Transverse colon (tissue), 4 donors: ENCODE results near the gene SENP8. TPM values are rescaled to one million over a fixed set of nuclear protein-coding genes. Genes with fewer than 3 reads are reported as not detected.

Experiments
- DNase-seq: peaks from one replicate; pipeline ENCODE4 v3.0.0-alpha.2; 2019
- H3K27ac ChIP-seq, 4 donors: fragments of 200-600 bp; sonication (generic); 2 replicates each; pipeline ENCODE4 v1.5.1; 2016 to 2018; ENCODE audit warnings: inconsistent platforms in 4 of 4
- H3K27me3 ChIP-seq: fragments of 200-600 bp; sonication (generic); 2 replicates; pipeline ENCODE4 v1.5.1; 2017; ENCODE audit warnings: inconsistent platforms
- H3K36me3 ChIP-seq, 4 donors: fragments of 200-600 bp; sonication (generic); 2 replicates each; pipeline ENCODE4 v1.5.1; 2017 to 2019; ENCODE audit warnings: inconsistent platforms in 4 of 4
- H3K4me1 ChIP-seq, 4 donors: fragments of 200-600 bp; sonication (generic); 2 replicates each; pipeline ENCODE4 v1.5.1; 2017 to 2020; ENCODE audit warnings: inconsistent platforms in 4 of 4
- H3K4me3 ChIP-seq, 4 donors: fragments of 200-600 bp; sonication (generic); 1 replicate in 1 of 4; 2 replicates in 3 of 4; pipeline versions ENCODE4 v1.5.1 to v1.6.1; 2017 to 2019; ENCODE audit warnings: inconsistent platforms in 4 of 4
- H3K9me3 ChIP-seq, 2 donors: fragments of 200-600 bp; sonication (generic); 2 replicates each; pipeline ENCODE4 v1.5.1; 2017 to 2019; ENCODE audit warnings: inconsistent platforms in 2 of 2
- EP300 ChIP-seq: sonication (generic); formaldehyde crosslinking; IDR thresholded peaks from one replicate; pipeline ENCODE4 v1.6.1; 2017; ENCODE audit warnings: antibody characterized with exemption, low read depth
- POLR2A ChIP-seq: fragments of 450-650 bp; IDR thresholded peaks from one replicate; pipeline ENCODE4 v1.6.1; 2016; ENCODE audit warnings: antibody characterized with exemption, mild to moderate bottlenecking, moderate library complexity
- POLR2AphosphoS5 ChIP-seq, 3 donors: sonication (generic); formaldehyde crosslinking; IDR thresholded peaks; one replicate each; pipeline ENCODE4 v1.6.1; 2016; ENCODE audit warnings: antibody characterized with exemption in 3 of 3
- WGBS, 2 donors: methylation state at CpG; one replicate each; pipeline ENCODE4 v1.1.5; 2018; ENCODE audit warnings: low coverage in 1 of 2; 5-methylcytosine and 5-hydroxymethylcytosine counted together
- in situ Hi-C, 4 donors: fragments of 200-750 bp; cut with MboI; loops; one replicate each; pipeline versions ENCODE4 v1.15.0 to v1.15.1; 2017; ENCODE audit warnings: low sequenced_read_pairs in 3 of 4, low pct_ligation_motif_present in 1 of 4, low pct_unique_long_range_greater_than_20kb in 1 of 4
- intact Hi-C: fragments of 100-400 bp; cut with DNase I; formaldehyde crosslinking; loops from one replicate; pipeline ENCODE4 v1.15.1; 2023; ENCODE audit warnings: low total_unique reads
- total RNA-seq, 4 donors: library from RNA; depleted of rRNA; stranded (reverse); fragments of >200 nt; gene quantifications; one replicate each; pipeline ENCODE4 v1.1.0, GENCODE V29; 2016
- TF ChIP-seq, protein P1 (sequence below), 5 experiments: fragments of 200-600 bp in 3 of 5; fragments of 450-650 bp in 2 of 5; sonication (generic) in 3 of 5; IDR thresholded peaks; 1 replicate in 2 of 5; 2 replicates in 3 of 5; pipeline ENCODE4 v1.5.1; 2016 to 2017; ENCODE audit warnings: antibody characterized with exemption in 5 of 5, inconsistent platforms in 3 of 5, mild to moderate bottlenecking in 2 of 5, moderate library complexity in 1 of 5

Gene SENP8
- total RNA-seq, 4 donors from 2014 or later = 2.3 to 3.8 (median 2.5) TPM

DNA sequence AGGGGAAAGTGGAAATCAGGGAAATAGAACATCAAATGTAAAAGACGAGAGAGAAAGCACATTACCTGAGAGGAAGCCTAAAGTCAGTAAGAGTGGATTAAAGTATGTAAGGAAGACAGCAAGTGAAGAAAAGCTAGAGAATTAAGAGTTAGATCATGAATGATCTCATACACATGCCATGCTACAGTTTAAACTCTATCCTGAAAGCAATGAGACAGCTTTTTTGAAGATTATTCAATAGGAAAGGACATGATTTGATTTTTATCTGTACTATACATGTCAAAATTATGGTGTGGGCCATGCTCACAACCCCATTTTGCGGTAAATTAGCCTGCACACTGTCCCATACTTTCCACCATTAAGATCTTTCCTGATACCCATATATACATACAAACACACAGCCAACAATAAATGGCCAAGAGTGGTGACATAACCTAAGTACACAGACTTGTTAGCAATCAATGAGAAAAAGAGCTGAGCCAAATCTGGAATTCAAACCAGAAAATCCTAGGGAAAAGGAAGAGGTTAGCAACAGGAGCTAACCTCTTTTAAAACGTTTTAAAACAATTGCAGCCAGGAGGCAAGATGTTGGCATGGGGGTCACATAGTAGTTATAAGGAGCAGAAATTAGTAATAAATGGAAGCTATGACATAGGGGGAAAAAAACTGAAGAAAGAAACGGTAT is 4.7 kb upstream of the SENP8 start:
- no peak overlapping the region for H3K27ac ChIP-seq
- no peaks in the 10 kb centered on the region for H3K36me3 ChIP-seq
- no peak for DNase-seq
- H3K4me1 ChIP-seq = peaks cover 0 to 27% (median 13%) of the 10 kb centered on the region in 4 donors
- in situ Hi-C loops = no loop called here
- TF ChIP-seq, protein P1, sequence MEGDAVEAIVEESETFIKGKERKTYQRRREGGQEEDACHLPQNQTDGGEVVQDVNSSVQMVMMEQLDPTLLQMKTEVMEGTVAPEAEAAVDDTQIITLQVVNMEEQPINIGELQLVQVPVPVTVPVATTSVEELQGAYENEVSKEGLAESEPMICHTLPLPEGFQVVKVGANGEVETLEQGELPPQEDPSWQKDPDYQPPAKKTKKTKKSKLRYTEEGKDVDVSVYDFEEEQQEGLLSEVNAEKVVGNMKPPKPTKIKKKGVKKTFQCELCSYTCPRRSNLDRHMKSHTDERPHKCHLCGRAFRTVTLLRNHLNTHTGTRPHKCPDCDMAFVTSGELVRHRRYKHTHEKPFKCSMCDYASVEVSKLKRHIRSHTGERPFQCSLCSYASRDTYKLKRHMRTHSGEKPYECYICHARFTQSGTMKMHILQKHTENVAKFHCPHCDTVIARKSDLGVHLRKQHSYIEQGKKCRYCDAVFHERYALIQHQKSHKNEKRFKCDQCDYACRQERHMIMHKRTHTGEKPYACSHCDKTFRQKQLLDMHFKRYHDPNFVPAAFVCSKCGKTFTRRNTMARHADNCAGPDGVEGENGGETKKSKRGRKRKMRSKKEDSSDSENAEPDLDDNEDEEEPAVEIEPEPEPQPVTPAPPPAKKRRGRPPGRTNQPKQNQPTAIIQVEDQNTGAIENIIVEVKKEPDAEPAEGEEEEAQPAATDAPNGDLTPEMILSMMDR (IDR thresholded peaks at IDR 0.05) = no peak
- no peak for TF ChIP-seq EP300
- no peak for TF ChIP-seq POLR2A
- no peak for TF ChIP-seq POLR2AphosphoS5 (IDR thresholded peaks at IDR 0.05)
- intact Hi-C loops = no loop called here
- no peak overlapping the region for H3K4me3 ChIP-seq
- no peaks in the 10 kb centered on the region for H3K27me3 ChIP-seq
- no peaks in the 10 kb centered on the region for H3K9me3 ChIP-seq
- WGBS, 2 donors = 73 to 76% methylated on average over 4 of the region's 4 CpGs

DNA sequence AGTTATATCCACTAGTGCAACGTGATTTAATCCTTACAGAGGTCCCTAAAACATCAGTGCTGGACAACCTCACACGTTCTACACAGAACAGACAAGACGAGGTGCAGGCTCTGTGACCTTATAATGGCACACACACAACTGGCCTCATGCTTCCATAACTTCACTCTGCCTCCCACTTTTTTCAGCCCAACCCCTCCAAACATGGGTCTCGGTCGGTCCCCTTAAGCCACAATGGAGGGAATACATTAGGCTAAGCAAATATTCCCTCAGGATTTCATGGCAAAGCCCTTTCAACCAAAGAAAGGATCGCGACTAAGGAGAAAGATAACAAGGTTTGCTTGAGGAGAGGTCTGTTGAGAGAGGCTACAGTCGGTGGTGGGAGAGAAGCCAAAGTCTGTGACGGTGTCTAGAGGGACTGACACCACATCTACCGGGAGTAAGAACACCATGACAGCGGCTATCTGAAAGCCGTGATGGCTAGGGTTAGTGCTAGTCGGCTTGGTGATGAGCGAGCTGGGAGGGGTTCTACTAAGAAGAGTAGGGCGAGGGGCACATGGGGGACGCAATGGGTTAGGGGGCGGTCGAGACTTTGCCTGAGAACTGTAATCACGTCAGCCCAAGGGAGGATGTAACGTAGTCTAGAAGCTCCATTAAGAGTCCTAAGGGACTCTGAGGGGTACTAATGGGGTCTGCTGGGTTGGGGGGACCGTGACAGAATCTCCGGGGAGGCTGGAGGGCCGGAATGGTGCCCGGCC is 1.3 kb upstream of the SENP8 start:
- peak overlapping the region; percentile 69 to 82 (median 78) for H3K4me3 ChIP-seq
- no peaks in the 10 kb centered on the region for H3K36me3 ChIP-seq
- H3K27ac ChIP-seq = peak overlapping the region; percentile 89 to 95 (median 94)
- H3K9me3 ChIP-seq = no peaks in the 10 kb centered on the region
- in situ Hi-C loops (no loop called here), intact Hi-C loops (no loop called here)
- peak; percentile 33 for DNase-seq
- peaks cover 7 to 40% (median 19%) of the 10 kb centered on the region in 4 donors for H3K4me1 ChIP-seq
- TF ChIP-seq POLR2A (no peak), EP300 (no peak), POLR2AphosphoS5 (IDR thresholded peaks at IDR 0.05) (no peak)
- TF ChIP-seq, protein P1 (IDR thresholded peaks at IDR 0.05) = no peak
- 4 to 5% methylated on average over 5 to 23 of the region's 24 CpGs for WGBS, 2 donors
- no peaks in the 10 kb centered on the region for H3K27me3 ChIP-seq

- H3K4me3 ChIP-seq = peak overlapping the region; percentile 69 to 82 (median 78)
- intact Hi-C loops = no loop called here
- no peaks in the 10 kb centered on the region for H3K36me3 ChIP-seq
- in situ Hi-C loops = no loop called here
- peak; percentile 82 for DNase-seq
- peak overlapping the region; percentile 89 to 95 (median 94) for H3K27ac ChIP-seq
- H3K4me1 ChIP-seq = peaks cover 7 to 38% (median 17%) of the 10 kb centered on the region in 4 donors
- TF ChIP-seq POLR2AphosphoS5 (IDR thresholded peaks at IDR 0.05) (peak in 2 of 3 donors; percentile 5 to 49), POLR2A (peak; percentile 66)
- TF ChIP-seq, protein P1 (IDR thresholded peaks at IDR 0.05) = no peak
- no peaks in the 10 kb centered on the region for H3K9me3 ChIP-seq
- 0% methylated on average over 26 of the region's 59 CpGs; no CpG with 5 or more reads in 1 of the 2 donors for WGBS, 2 donors
- no peaks in the 10 kb centered on the region for H3K27me3 ChIP-seq
Measured at GRCh38 chr15:72117486-72118016, 652 bp upstream of the SENP8 start.

- 18 to 20% methylated on average over 1 of the region's 1 CpG for WGBS, 2 donors
Measured at GRCh38 chr15:72124218-72124617, 6.0 kb downstream of the SENP8 start.

More at GRCh38 chr15:72124218-72124617, 6.0 kb downstream of the SENP8 start:
- TF ChIP-seq, protein P1 (IDR thresholded peaks at IDR 0.05) = no peak
- no peak for TF ChIP-seq POLR2A
- TF ChIP-seq EP300 = no peak
- TF ChIP-seq POLR2AphosphoS5 (IDR thresholded peaks at IDR 0.05) = no peak
- in situ Hi-C loops = no loop called here
- H3K27me3 ChIP-seq = no peaks in the 10 kb centered on the region
- no peaks in the 10 kb centered on the region for H3K36me3 ChIP-seq
- DNase-seq = no peak
- no peaks in the 10 kb centered on the region for H3K9me3 ChIP-seq
- H3K4me3 ChIP-seq = no peak overlapping the region
- peaks cover 0 to 7% (median 2%) of the 10 kb centered on the region in 4 donors for H3K4me1 ChIP-seq
- intact Hi-C loops = no loop called here
- no peak overlapping the region for H3K27ac ChIP-seq
